H1 (cell line): ENCODE measurements around the gene SPEF1. TPM values are rescaled to one million over a fixed set of nuclear protein-coding genes. Genes with fewer than 3 reads are reported as not detected.

Source experiments
- CTCF ChIA-PET: fragments of 300-600 bp; sonication (Branson Sonifier 250); formaldehyde crosslinking; loops from one replicate; lab custom pipeline; 2021; ENCODE audit not compliant: partially characterized antibody; lab: Charles Lee
- POLR2A ChIA-PET: fragments of 300-600 bp; sonication (Branson Sonifier 250); formaldehyde crosslinking; loops from one replicate; lab custom pipeline; 2021; ENCODE audit warnings: inconsistent platforms; ENCODE audit not compliant: partially characterized antibody; lab: Charles Lee
- DNase-seq, 2 experiments: peaks; one replicate each; pipeline versions ENCODE4 v3.0.0 to v3.0.0-alpha.2; 2010 to 2022; ENCODE audit warnings: low spot score in 2 of 2, low read depth in 1 of 2, mixed read lengths in 1 of 2
- FAIRE-seq: peaks from 2 replicates; lab custom pipeline; 2011; peaks lifted over from hg19 to GRCh38; lab: Jason Lieb, UNC
- H2AFZ ChIP-seq: 2 replicates; pipeline ENCODE4 v1.8.1; 2012; ENCODE audit warnings: low read length, inconsistent platforms
- H2AK5ac ChIP-seq: 2 replicates; pipeline ENCODE4 v1.6.1; 2013; ENCODE audit warnings: low read depth, low read length
- H2BK120ac ChIP-seq: replicated peaks from 2 replicates; pipeline ENCODE3; 2013; ENCODE audit warnings: low read depth, low read length, inconsistent platforms
- H2BK12ac ChIP-seq: 2 replicates; pipeline ENCODE4 v1.6.1; 2013; ENCODE audit warnings: low read depth, low read length
- H2BK15ac ChIP-seq: 2 replicates; pipeline ENCODE4 v1.6.1; 2013; ENCODE audit warnings: low read length
- H2BK20ac ChIP-seq: 2 replicates; pipeline ENCODE4 v1.6.1; 2013; ENCODE audit warnings: low read length
- H2BK5ac ChIP-seq: 2 replicates; pipeline ENCODE4 v1.6.1; 2013; ENCODE audit warnings: low read depth, low read length
- H3K14ac ChIP-seq: 2 replicates; pipeline ENCODE4 v1.6.1; 2013; ENCODE audit warnings: inconsistent platforms; ENCODE audit not compliant: insufficient read length
- H3K18ac ChIP-seq: 2 replicates; pipeline ENCODE4 v1.6.1; 2013; ENCODE audit warnings: low read length; ENCODE audit errors: extremely low read depth
- H3K23ac ChIP-seq: 2 replicates; pipeline ENCODE4 v1.6.1; 2013; ENCODE audit warnings: inconsistent platforms; ENCODE audit not compliant: insufficient read length
- H3K23me2 ChIP-seq: 2 replicates; pipeline ENCODE4 v1.6.1; 2013; ENCODE audit warnings: low read depth, low read length
- H3K27ac ChIP-seq: 2 replicates; pipeline ENCODE4 v1.6.1; 2011; ENCODE audit warnings: low read depth, low read length, inconsistent platforms
- H3K27me3 ChIP-seq, 4 experiments: replicated peaks in 1 of 4; 1 replicate in 1 of 4; 2 replicates in 3 of 4; pipeline versions ENCODE4 v1.6.1 to v1.8.1; 2011 to 2013; ENCODE audit warnings: low read length in 3 of 4, mild to moderate bottlenecking in 3 of 4, inconsistent platforms in 2 of 4, mixed read lengths in 2 of 4, moderate library complexity in 1 of 4; ENCODE audit not compliant: control insufficient read depth in 3 of 4, insufficient read depth in 3 of 4; ENCODE audit errors: extremely low read depth in 1 of 4
- H3K36me3 ChIP-seq, 4 experiments: 2 replicates each; pipeline versions ENCODE4 v1.6.1 to v1.8.1; 2011 to 2013; ENCODE audit warnings: mild to moderate bottlenecking in 4 of 4, low read length in 3 of 4, moderate library complexity in 2 of 4, control low read depth in 1 of 4, inconsistent platforms in 1 of 4; ENCODE audit not compliant: insufficient read depth in 4 of 4, control insufficient read depth in 2 of 4
- H3K4ac ChIP-seq: replicated peaks from 2 replicates; pipeline ENCODE3; 2013; ENCODE audit warnings: low read length, low read depth, mixed read lengths, inconsistent platforms; ENCODE audit not compliant: insufficient read length
- H3K4me1 ChIP-seq, 4 experiments: replicated peaks in 1 of 4; 1 replicate in 1 of 4; 2 replicates in 3 of 4; pipeline versions ENCODE4 v1.6.1 to v1.8.1; 2011 to 2013; ENCODE audit warnings: low read length in 3 of 4, inconsistent platforms in 2 of 4, mixed read lengths in 1 of 4; ENCODE audit not compliant: insufficient read depth in 4 of 4, control insufficient read depth in 3 of 4
- H3K4me2 ChIP-seq, 2 experiments: 2 replicates each; pipeline versions ENCODE4 v1.6.1 to v1.8.1; 2011 to 2013; ENCODE audit warnings: low read depth in 2 of 2, low read length in 2 of 2, control low read depth in 1 of 2, inconsistent platforms in 1 of 2, mild to moderate bottlenecking in 1 of 2; ENCODE audit not compliant: insufficient read depth in 1 of 2
- H3K4me3 ChIP-seq, 4 experiments: fragments of 200-600, 300-600 bp in 1 of 4; sonication (generic), shearing (Covaris generic), sonication (Bioruptor Twin) in 1 of 4; 2 replicates each; pipeline versions ENCODE4 v1.5.1 to v1.8.1; 2011 to 2016; ENCODE audit warnings: low read length in 4 of 4, low read depth in 3 of 4, control low read depth in 2 of 4, inconsistent platforms in 2 of 4, mild to moderate bottlenecking in 2 of 4, mixed read lengths in 1 of 4, moderate library complexity in 1 of 4; ENCODE audit not compliant: insufficient read depth in 2 of 4; ENCODE audit errors: extremely low read depth in 1 of 4
- H3K56ac ChIP-seq: replicated peaks from 2 replicates; pipeline ENCODE3; 2013; ENCODE audit warnings: low read depth, mild to moderate bottlenecking, mixed read lengths, low read length, inconsistent platforms; ENCODE audit not compliant: insufficient read length
- H3K79me1 ChIP-seq: 2 replicates; pipeline ENCODE4 v1.6.1; 2013; ENCODE audit warnings: low read depth, low read length, control low read depth
- H3K79me2 ChIP-seq, 2 experiments: 2 replicates each; pipeline versions ENCODE4 v1.6.1 to v1.8.1; 2012 to 2013; ENCODE audit warnings: low read length in 2 of 2, mild to moderate bottlenecking in 2 of 2, inconsistent platforms in 1 of 2; ENCODE audit not compliant: insufficient read depth in 2 of 2, control insufficient read depth in 1 of 2
- H3K9ac ChIP-seq, 4 experiments: replicated peaks in 1 of 4; 1 replicate in 1 of 4; 2 replicates in 3 of 4; pipeline versions ENCODE4 v1.6.1 to v1.8.1; 2011 to 2013; ENCODE audit warnings: low read depth in 3 of 4, low read length in 3 of 4, control low read depth in 2 of 4, mild to moderate bottlenecking in 2 of 4, moderate library complexity in 2 of 4, inconsistent platforms in 1 of 4; ENCODE audit errors: extremely low read depth in 1 of 4
- H3K9me3 ChIP-seq, 2 experiments: 2 replicates each; pipeline versions ENCODE4 v1.6.1 to v1.8.1; 2012 to 2013; ENCODE audit warnings: mild to moderate bottlenecking in 2 of 2, moderate library complexity in 2 of 2, control low read depth in 1 of 2, inconsistent platforms in 1 of 2, low read depth in 1 of 2, low read length in 1 of 2, mixed read lengths in 1 of 2; ENCODE audit not compliant: insufficient read depth in 2 of 2
- H4K20me1 ChIP-seq, 2 experiments: replicated peaks in 1 of 2; 2 replicates each; pipeline versions ENCODE3 to v1.8.1; 2011 to 2013; ENCODE audit warnings: inconsistent platforms in 2 of 2, low read length in 2 of 2, mild to moderate bottlenecking in 1 of 2; ENCODE audit not compliant: insufficient read depth in 2 of 2, control insufficient read depth in 1 of 2
- H4K5ac ChIP-seq: 2 replicates; pipeline ENCODE4 v1.6.1; 2013; ENCODE audit warnings: low read length, low read depth, mixed read lengths, inconsistent platforms; ENCODE audit not compliant: insufficient read length
- H4K8ac ChIP-seq: 2 replicates; pipeline ENCODE4 v1.8.0; 2013; ENCODE audit warnings: mild to moderate bottlenecking, moderate library complexity, low read length, inconsistent platforms; ENCODE audit not compliant: insufficient read depth; ENCODE audit errors: extremely low read depth
- H4K91ac ChIP-seq: replicated peaks from 2 replicates; pipeline ENCODE3; 2013; ENCODE audit warnings: low read length, mixed read lengths, inconsistent platforms; ENCODE audit not compliant: insufficient read length
- SP1 ChIP-seq: IDR thresholded peaks from 2 replicates; pipeline ENCODE4 v1.6.1; 2011; ENCODE audit warnings: low read depth, low read length
- WGBS, 2 experiments: shearing (Covaris generic) in 1 of 2; methylation state at CpG; one replicate each; pipeline versions ENCODE4 v1.1.6 to v1.1.7; 2013 to 2015; ENCODE audit warnings: low lambda C conversion rate in 2 of 2, mixed read lengths in 2 of 2, inconsistent platforms in 1 of 2, low coverage in 1 of 2, missing lambda C conversion rate in 1 of 2; ENCODE audit not compliant: insufficient replicate concordance in 2 of 2, insufficient coverage in 1 of 2, insufficient read length in 1 of 2; ENCODE audit errors: extremely low coverage in 1 of 2, missing lambda C conversion rate in 1 of 2; 5-methylcytosine and 5-hydroxymethylcytosine counted together
- polyA plus RNA-seq, 7 experiments: library from polyadenylated mRNA; depleted of rRNA in 3 of 7; stranded (reverse) in 5 of 7; unstranded in 2 of 7; fragments of >200 nt in 5 of 7; fragments of 200-250 nt in 2 of 7; gene quantifications; 1 replicate in 5 of 7; 2 replicates in 1 of 7; 4 replicates in 1 of 7; pipeline versions ENCODE4 v1.2.1 to v1.2.3, GENCODE V29; 2011 to 2013; ENCODE audit warnings: missing spikeins in 2 of 7, mixed read lengths in 2 of 7
- total RNA-seq: library from RNA; stranded (reverse); fragmentation: NEBNext Ultra II Directional; extraction: Animal tissue kit (Norgen Biotek cat#: 25700); gene quantifications from 2 replicates; pipeline ENCODE4 v1.2.1, GENCODE V29; 2021

The SPEF1 gene
- total and polyA plus RNA-seq, 2 of the 8 experiments (the other 6 are each of a cell fraction or from before 2014, with no cell fraction given) = 0.51 to 0.71 TPM

DNA sequence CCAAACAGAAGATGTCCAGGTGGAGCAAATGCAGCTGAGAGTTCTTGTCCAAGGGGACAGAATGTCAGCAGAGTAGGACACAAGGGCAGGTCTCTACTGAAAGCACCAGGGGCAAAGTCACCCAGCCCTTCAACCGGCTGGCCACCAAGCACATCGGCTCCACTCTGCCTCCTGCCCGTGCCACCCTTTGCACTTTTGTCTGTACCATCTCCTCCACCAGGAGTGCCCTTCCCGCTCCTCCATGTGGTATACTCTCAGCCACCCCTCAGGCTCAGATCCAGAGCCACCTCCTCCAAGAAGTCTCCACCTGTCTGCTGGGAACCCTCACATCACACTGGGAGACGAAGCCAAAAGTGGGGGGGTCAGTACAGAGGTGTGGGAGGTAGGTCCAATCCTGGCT is 52.9 kb downstream of the SPEF1 start:
- H3K4ac ChIP-seq = no peak overlapping the region
- 0 out of 2 replicates have a peak, but pooled peaks cover 3% of the 10 kb centered on the region for H3K23me2 ChIP-seq
- no peak overlapping the region for H4K5ac ChIP-seq
- no peak overlapping the region for H2BK12ac ChIP-seq
- TF ChIP-seq SP1 = no peak
- TF ChIP-seq, all 59 proteins: peak for 0
- Histone ChIP-seq H2BK120ac (no peak overlapping the region), H3K23ac (no peak overlapping the region), H3K9me3 (no peaks in the 10 kb centered on the region), H3K4me1 (peaks cover 0 to 13% (median 10%) of the 10 kb centered on the region in 4 experiments; a peak in 5 of 7 replicates), H3K27ac (no peak overlapping the region), H4K20me1 (peaks cover 0 to 2% of the 10 kb centered on the region in 2 experiments), H3K79me2 (no peaks in the 10 kb centered on the region), H3K79me1 (no peaks in the 10 kb centered on the region), H3K4me2 (no peak overlapping the region), H2BK5ac (no peak overlapping the region), H2BK15ac (no peak overlapping the region), H3K36me3 (no peaks in the 10 kb centered on the region), H3K18ac (no peak overlapping the region), H3K56ac (no peak overlapping the region), H2AFZ (no peak overlapping the region), H4K8ac (no peak overlapping the region), H4K91ac (no peak overlapping the region), H3K9ac (no peak overlapping the region), H3K4me3 (no peak overlapping the region), H2BK20ac (no peak overlapping the region), H3K27me3 (peaks cover 1 to 26% (median 20%) of the 10 kb centered on the region in 4 experiments; a peak in 6 of 7 replicates), H2AK5ac (no peak overlapping the region), H3K14ac (no peak overlapping the region)
- ChIA-PET CTCF (interaction anchor here (1.4 to 17.6 kb wide), 8 partner anchors 10 to 51 kb away, joined by 4 to 221 read pairs (median 8); no protein-coding TSS in a partner anchor), POLR2A (interaction anchor here (1.6 to 2.5 kb wide), 3 partner anchors 8 to 17 kb away, joined by 4 to 7 read pairs (median 6); no protein-coding TSS in a partner anchor)
- FAIRE-seq (no peak), DNase-seq (no peak)
- 87% methylated on average over 5 of the region's 5 CpGs; no CpG with 5 or more reads in 1 of the 2 experiments for WGBS, 2 experiments

Other genes starting within 250 kb of the SPEF1 start
- not detected in 2 replicates for gene GFRA4, start 118.0 kb downstream of the SPEF1 start, total RNA-seq
- 0.05 TPM in 1 of 2 replicates, not detected in the other for gene GFRA4, start 118.0 kb downstream of the SPEF1 start, polyA plus RNA-seq (2011; rRNA removed)
- gene ADAM33, start 99.4 kb downstream of the SPEF1 start, total RNA-seq = 5.7 and 6.0 TPM in 2 replicates
- 4.2 and 7.0 TPM in 2 replicates for gene ADAM33, start 99.4 kb downstream of the SPEF1 start, polyA plus RNA-seq (2011; rRNA removed)
- gene SIGLEC1, start 68.8 kb downstream of the SPEF1 start, total RNA-seq = not detected in 2 replicates
- gene SIGLEC1, start 68.8 kb downstream of the SPEF1 start, polyA plus RNA-seq (2011; rRNA removed) = 0.02 TPM in 2 replicates
- gene HSPA12B, start 48.8 kb downstream of the SPEF1 start, total RNA-seq = 4.3 and 4.9 TPM in 2 replicates
- gene HSPA12B, start 48.8 kb downstream of the SPEF1 start, polyA plus RNA-seq (2011; rRNA removed) = 2.2 and 3.5 TPM in 2 replicates
- 111 and 117 TPM in 2 replicates for gene ADISSP, start 13.7 kb downstream of the SPEF1 start, total RNA-seq
- gene ADISSP, start 13.7 kb downstream of the SPEF1 start, polyA plus RNA-seq (2011; rRNA removed) = 141 and 202 TPM in 2 replicates
- 51.6 and 52.8 TPM in 2 replicates for gene CENPB, start 5.3 kb upstream of the SPEF1 start, total RNA-seq
- gene CENPB, start 5.3 kb upstream of the SPEF1 start, polyA plus RNA-seq (2011; rRNA removed) = 17.7 and 25.2 TPM in 2 replicates
- 30.3 and 31.2 TPM in 2 replicates for gene CDC25B, start 14.9 kb upstream of the SPEF1 start, total RNA-seq
- 21.7 and 32.4 TPM in 2 replicates for gene CDC25B, start 14.9 kb upstream of the SPEF1 start, polyA plus RNA-seq (2011; rRNA removed)
- gene AP5S1, start 39.1 kb upstream of the SPEF1 start, total RNA-seq = 3.4 and 3.7 TPM in 2 replicates
- 3.3 and 4.0 TPM in 2 replicates for gene AP5S1, start 39.1 kb upstream of the SPEF1 start, polyA plus RNA-seq (2011; rRNA removed)
- gene MAVS, start 65.4 kb upstream of the SPEF1 start, total RNA-seq = 24.3 and 24.4 TPM in 2 replicates
- 9.9 and 12.3 TPM in 2 replicates for gene MAVS, start 65.4 kb upstream of the SPEF1 start, polyA plus RNA-seq (2011; rRNA removed)
- gene PANK2, start 107.9 kb upstream of the SPEF1 start, total RNA-seq = 57.5 and 62.0 TPM in 2 replicates
- 14.9 and 17.1 TPM in 2 replicates for gene PANK2, start 107.9 kb upstream of the SPEF1 start, polyA plus RNA-seq (2011; rRNA removed)
- 12.1 and 12.6 TPM in 2 replicates for gene RNF24, start 234.1 kb upstream of the SPEF1 start, total RNA-seq
- 6.8 and 7.0 TPM in 2 replicates for gene RNF24, start 234.1 kb upstream of the SPEF1 start, polyA plus RNA-seq (2011; rRNA removed)